ENCODE data around the gene FAT4.

FAT4 gene

DNA sequence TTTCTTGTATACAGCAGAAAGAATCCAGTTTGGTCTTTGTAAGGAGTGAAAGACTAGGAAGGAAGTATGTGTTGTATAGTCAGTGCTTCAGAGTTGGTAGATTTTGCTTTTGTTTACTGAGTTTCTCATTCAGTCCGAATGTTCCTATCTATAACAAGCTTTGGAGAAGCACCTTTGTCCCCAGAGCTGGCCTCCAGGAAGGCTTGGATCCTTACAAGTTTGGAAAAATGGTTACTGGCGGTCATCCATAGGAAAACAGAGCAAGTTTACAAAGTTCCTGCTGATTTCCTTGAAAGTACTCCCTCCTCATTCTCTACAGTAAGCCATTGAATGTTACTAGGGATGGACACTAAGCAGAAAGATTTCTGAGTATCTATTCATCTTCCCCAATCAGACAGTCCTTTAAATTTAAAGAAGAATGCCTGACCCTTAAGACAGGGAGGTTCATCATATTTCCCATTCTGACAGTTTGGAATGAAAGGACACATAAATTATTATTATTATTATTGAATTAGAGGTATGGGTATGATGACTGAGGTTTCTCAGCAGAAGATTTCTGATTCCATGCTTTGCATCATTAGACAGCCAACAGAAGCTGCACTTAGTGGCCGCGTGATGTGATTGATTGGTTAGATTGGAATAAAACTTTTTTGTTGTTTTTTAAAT, 35.8 kb downstream of the FAT4 start:
- TF ChIP-seq, protein P1, sequence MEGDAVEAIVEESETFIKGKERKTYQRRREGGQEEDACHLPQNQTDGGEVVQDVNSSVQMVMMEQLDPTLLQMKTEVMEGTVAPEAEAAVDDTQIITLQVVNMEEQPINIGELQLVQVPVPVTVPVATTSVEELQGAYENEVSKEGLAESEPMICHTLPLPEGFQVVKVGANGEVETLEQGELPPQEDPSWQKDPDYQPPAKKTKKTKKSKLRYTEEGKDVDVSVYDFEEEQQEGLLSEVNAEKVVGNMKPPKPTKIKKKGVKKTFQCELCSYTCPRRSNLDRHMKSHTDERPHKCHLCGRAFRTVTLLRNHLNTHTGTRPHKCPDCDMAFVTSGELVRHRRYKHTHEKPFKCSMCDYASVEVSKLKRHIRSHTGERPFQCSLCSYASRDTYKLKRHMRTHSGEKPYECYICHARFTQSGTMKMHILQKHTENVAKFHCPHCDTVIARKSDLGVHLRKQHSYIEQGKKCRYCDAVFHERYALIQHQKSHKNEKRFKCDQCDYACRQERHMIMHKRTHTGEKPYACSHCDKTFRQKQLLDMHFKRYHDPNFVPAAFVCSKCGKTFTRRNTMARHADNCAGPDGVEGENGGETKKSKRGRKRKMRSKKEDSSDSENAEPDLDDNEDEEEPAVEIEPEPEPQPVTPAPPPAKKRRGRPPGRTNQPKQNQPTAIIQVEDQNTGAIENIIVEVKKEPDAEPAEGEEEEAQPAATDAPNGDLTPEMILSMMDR (IDR thresholded peaks at IDR 0.05; ENCODE audit: low read depth, low read length, missing control alignments), result no peak
- H3K4me3 ChIP-seq (ENCODE audit: low read depth, low read length), result no peak overlapping the region
- in situ Hi-C loops (cut with HindIII; ENCODE audit: low sequenced_read_pairs), result no loop called here
- DNase-seq (ENCODE audit: low read depth), result no peak

DNA sequence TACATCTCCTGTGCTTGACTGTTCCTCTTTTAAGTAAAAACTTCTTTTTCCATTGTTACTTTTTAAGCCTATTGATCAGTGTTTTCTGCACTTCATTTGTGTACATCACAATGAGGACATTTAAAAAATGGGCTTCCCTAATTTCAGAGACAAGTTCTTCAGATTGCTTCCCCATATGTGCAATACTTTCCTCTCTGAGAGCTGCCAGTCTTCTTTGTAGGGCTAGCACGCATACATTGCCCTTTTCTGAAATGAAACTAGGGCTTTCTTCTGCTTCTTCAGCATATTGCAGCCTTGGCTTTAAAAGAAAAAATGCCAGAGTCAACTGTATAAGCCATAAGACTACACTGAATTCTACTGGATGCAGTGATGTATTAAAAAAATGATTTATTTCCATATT, 37.8 kb downstream of the FAT4 start:
- H3K4me3 ChIP-seq (ENCODE audit: low read depth, low read length), result no peak overlapping the region
- DNase-seq (ENCODE audit: low read depth), result no peak
- TF ChIP-seq, protein P1 (IDR thresholded peaks at IDR 0.05; ENCODE audit: low read depth, low read length, missing control alignments), result no peak
- in situ Hi-C loops (cut with HindIII; ENCODE audit: low sequenced_read_pairs), result no loop called here

DNA sequence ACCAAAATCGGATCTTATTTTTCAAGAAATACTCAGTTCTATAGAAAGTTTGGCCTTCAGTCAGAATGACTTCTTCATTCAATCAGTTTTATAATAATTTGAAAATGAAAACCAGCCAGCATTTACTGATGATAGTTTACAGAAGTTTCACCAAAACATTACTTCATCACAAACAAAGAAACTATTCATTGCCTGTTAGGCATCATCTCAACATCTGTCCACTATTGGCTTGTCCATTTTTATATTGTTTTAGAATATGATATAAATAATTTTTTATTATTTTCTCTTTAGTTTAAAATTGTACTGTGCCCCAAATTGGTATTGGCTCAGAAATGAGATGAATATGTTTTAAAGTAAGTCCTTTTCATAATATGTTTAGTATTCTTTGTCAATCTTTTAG, 38.4 kb downstream of the FAT4 start:
- TF ChIP-seq, protein P1 (IDR thresholded peaks at IDR 0.05; ENCODE audit: low read depth, low read length, missing control alignments), result no peak
- in situ Hi-C loops (cut with HindIII; ENCODE audit: low sequenced_read_pairs), result no loop called here
- H3K4me3 ChIP-seq (ENCODE audit: low read depth, low read length), result no peak overlapping the region
- DNase-seq (ENCODE audit: low read depth), result no peak

DNA sequence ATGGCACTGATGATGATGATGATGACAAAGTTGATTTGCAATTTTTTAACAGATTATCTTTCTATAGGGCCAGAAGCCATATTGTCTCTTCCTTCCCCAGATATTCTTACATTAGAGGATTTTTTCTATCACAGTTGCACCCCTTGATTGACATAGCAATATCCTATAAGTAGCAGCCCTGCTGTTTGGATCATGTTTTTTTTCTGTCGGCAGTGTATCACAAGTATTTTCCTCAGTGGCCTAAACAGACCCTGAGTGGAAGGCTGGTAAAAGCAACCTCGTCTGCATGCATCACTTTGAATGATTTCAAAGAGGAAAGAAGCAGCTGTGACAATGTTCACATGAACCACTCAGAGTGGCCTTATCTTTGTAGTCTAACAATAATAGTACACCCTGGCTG, 41.0 kb downstream of the FAT4 start:
- TF ChIP-seq, protein P1 (IDR thresholded peaks at IDR 0.05; ENCODE audit: low read depth, low read length, missing control alignments), result no peak
- in situ Hi-C loops (cut with HindIII; ENCODE audit: low sequenced_read_pairs), result no loop called here
- no peak for DNase-seq (ENCODE audit: low read depth)

DNA sequence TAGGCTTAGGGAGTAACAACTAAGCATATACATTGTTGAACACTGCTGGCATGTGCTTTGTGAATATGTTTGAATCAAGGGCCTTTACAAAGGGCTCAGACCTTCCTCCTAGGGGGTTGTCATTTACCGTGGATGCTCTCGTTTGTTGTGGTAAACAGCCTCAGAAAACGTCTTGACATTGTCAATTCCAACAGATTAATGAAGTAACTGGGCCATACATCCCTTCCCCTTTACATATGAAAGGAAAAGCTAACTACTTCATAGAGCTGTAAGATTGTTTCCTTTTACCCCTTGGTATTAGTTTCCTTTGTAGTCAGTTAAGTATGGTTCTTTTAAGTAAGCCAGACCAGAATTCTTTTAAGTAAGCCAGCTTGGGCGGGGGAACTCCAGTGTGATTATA, 42.9 kb downstream of the FAT4 start:
- H3K4me3 ChIP-seq (ENCODE audit: low read depth, low read length), result no peak overlapping the region
- in situ Hi-C loops (cut with HindIII; ENCODE audit: low sequenced_read_pairs), result no loop called here
- DNase-seq (ENCODE audit: low read depth), result no peak
- TF ChIP-seq, protein P1 (IDR thresholded peaks at IDR 0.05; ENCODE audit: low read depth, low read length, missing control alignments), result no peak

More for the DNA sequence above, 41.0 kb downstream of the FAT4 start:
- no peak overlapping the region for H3K4me3 ChIP-seq (ENCODE audit: low read depth, low read length)

DNA sequence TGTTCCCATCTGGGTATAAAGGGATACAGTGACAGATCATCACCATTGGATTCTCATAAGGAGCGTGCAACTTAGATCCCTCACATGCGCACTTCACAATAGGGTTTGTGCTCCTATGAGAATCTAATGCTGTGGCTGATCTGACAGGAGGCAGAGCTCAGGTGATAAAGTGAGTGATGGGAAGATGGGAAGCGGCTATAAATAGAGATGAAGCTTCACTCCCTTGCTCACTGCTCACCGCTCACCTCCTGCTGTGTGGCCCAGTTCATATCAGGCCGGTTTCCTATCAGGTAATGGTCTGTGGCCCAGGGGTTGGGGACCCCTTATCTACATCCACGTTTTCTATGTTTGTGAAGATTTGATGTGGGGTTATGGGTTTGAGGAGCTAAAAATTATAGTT, 43.7 kb downstream of the FAT4 start:
- DNase-seq (ENCODE audit: low read depth), result no peak
- H3K4me3 ChIP-seq (ENCODE audit: low read depth, low read length), result no peak overlapping the region
- TF ChIP-seq, protein P1 (IDR thresholded peaks at IDR 0.05; ENCODE audit: low read depth, low read length, missing control alignments), result no peak
- in situ Hi-C loops (cut with HindIII; ENCODE audit: low sequenced_read_pairs), result no loop called here

All from astrocyte of the cerebellum (primary cell).